Left cardiac atrium (tissue), 4 donors: Measurements from ENCODE around the gene ENKD1. TPM values are rescaled to one million over a fixed set of nuclear protein-coding genes. Genes with fewer than 3 reads are reported as not detected.
A peak's percentile ranks its signal among the peaks of the same experiment; 100 is the strongest.

ENCODE experiments used
- ATAC-seq, 2 donors: fragments of 200-7000 bp; cut with Tn5 transposase; one replicate each; pipeline ENCODE4 v1.9.1; 2020; ENCODE audit warnings: mild to moderate bottlenecking in 2 of 2, moderate library complexity in 2 of 2
- DNase-seq: peaks from one replicate; pipeline ENCODE4 v3.0.0-alpha.2; 2020
- intact Hi-C, 2 donors: fragments of 100-400 bp; cut with DNase I; formaldehyde crosslinking; loops; one replicate each; pipeline versions ENCODE4 v1.14.1 to v1.15.1; 2022 to 2023
- total RNA-seq, 2 donors: library from RNA; stranded (reverse); fragmentation: NEBNext Ultra II Directional; extraction: Animal tissue kit (Norgen Biotek cat#: 25700); gene quantifications; one replicate each; pipeline ENCODE4 v1.2.1, GENCODE V29; 2021
- donor health status: DM: no; HTN: yes; CAD: no.
- donor health status: DM: no; HTN: yes; CAD: no; lungs with severe emphysema.
- donor health status: DM: yes; HTN: yes; CAD: no.
- donor health status: Dilated cardiomyopathy.

The ENKD1 gene
- total RNA-seq, 2 donors from 2014 or later: 7.6 to 9.6 TPM

DNA sequence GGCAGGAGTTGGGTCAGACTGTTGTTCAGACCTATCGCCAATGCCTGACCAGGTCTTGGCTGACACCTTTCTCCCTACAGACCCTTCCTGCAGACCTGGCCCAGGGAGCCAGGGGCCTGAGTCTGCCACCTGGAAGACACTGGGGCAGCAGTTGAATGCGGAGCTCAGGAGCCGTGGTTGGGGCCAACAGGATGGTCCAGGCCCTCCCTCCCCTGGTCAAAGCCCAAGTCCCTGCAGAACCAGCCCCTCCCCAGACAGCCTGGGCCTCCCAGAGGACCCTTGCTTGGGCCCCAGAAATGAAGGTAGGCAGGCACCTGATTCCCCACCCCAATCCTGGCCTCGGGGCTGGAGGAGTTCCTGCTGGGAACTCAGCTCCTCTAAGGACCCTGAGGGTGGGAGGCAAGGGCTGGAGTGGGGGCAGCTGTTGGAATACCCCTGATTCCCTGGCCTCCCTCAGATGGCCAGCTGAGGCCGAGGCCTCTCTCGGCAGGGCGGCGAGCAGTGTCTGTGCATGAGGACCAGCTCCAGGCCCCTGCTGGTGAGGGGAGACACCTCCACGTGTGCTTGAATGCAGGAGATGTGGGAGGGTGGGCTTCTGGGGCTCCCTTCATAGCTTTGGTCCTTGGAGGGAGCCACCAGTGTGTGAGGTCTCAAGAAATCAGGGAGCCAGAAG is 10.1 kb downstream of the ENKD1 start:
- intact Hi-C loops: loop anchor here in 1 of 2 donors (5.0 kb wide), 1 partner anchor 84 kb away; no protein-coding TSS in a partner anchor
- ATAC-seq: no peak

DNA sequence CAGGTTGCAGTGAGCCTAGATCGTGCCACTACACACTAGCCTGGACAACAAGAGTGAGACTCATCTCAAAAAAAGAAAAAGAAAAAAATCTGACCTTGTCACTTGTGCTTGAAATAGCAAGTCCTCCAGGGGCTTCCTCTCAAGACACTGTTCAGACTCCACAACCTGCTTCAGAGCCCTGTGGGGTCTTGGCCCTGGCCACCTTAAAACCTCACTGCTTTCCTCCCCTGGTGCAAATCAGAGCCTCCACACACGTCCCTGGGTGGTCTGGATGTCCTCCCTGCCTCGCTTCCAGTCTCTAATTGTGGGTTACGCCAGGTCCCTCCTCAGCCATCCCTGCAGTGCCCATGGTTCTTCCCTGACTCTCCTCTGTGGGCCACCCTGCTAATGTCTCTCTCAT is 11.2 kb downstream of the ENKD1 start:
- intact Hi-C loops: loop anchor here in 1 of 2 donors (5.0 kb wide), 1 partner anchor 83 kb away; no protein-coding TSS in a partner anchor
- DNase-seq (no peak), ATAC-seq (no peak)

More for the DNA sequence above, 10.1 kb downstream of the ENKD1 start:
- DNase-seq: no peak

DNA sequence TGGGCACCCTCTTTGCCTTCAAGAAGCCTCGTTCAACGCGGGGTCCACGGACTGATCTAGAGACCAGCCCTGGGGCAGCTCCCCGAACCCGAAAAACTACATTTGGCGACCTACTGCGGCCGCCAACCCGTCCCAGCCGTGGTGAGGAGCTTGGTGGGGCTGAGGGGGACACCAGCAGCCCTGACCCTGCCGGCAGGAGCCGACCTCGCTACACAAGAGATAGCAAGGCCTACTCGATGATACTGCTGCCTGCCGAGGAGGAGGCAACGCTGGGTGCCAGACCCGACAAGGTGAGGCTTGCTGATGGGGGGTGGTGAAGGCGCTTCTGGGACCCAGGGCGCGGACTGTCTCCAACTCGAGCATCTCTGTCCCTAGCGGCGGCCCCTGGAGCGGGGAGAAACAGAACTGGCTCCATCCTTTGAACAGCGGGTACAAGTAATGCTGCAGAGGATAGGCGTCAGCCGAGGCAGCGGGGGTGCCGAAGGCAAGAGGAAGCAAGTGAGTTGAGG is 12.1 kb downstream of the ENKD1 start:
- intact Hi-C loops: no loop called here
- DNase-seq (no peak), ATAC-seq (no peak)

DNA sequence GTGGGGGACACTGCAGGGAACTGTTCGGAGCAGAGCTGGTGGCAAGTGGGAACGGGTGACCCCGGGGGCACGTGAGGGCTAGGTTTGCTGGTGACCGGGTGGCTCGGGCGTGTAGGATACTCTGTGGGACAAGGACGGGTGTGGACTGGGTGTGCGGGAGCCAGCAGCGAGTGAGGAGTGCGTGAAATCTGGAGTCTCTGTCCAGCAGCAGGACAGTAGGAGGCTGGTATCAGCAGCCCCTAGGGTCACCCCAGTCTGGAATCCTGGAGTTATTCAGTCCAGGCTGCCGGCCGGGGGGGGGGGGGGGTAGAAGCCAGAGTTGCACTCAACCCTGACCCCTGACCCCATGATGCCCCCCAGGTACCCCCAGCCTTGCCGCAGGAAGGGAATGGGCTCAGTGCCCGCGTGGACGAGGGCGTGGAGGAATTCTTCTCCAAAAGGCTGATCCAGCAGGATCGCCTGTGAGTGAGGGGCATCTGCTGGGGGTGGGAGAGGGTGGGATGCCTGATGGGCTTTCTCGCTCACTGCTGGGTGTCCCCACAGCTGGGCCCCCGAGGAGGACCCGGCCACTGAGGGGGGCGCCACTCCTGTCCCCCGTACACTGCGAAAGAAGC is 12.7 kb downstream of the ENKD1 start:
- no peak for DNase-seq

DNA sequence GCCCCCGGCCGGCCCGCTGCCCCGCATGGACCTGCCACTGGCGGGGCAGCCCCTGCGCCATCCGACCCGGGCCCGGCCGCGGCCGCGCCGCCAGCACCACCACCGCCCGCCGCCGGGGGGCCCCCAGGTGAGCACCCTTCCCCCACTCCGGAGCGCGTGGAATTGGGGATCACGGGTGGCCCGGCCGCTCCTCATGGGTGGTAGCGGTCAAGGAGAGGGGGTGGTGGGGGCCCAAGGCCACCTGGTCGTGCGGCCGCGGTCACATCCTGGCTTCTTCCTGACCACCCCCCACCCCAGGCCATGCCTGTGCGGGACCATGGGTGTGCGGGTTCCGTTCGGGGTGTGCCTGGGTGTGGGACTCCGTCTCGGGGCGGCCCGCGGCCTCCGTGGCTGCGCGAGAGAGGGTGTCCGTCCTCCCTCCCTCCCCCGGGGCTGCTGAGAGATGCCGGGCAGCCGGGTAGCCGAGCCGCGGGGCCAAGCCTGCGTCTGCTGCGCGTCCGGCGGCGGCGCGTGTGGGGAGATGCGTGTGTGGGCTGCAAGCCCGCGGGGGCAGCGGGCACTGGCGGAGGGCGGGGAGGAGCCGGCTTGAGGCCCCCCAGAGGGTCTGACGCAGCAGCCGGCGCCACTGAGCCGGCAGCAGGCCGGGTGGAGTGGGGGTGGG is 13.3 kb downstream of the ENKD1 start:
- DNase-seq: no peak
- intact Hi-C loops: no loop called here
- peak in 1 of 2 donors; percentile 8 for ATAC-seq

More for the DNA sequence above, 12.7 kb downstream of the ENKD1 start:
- ATAC-seq: no peak
- intact Hi-C loops: no loop called here

DNA sequence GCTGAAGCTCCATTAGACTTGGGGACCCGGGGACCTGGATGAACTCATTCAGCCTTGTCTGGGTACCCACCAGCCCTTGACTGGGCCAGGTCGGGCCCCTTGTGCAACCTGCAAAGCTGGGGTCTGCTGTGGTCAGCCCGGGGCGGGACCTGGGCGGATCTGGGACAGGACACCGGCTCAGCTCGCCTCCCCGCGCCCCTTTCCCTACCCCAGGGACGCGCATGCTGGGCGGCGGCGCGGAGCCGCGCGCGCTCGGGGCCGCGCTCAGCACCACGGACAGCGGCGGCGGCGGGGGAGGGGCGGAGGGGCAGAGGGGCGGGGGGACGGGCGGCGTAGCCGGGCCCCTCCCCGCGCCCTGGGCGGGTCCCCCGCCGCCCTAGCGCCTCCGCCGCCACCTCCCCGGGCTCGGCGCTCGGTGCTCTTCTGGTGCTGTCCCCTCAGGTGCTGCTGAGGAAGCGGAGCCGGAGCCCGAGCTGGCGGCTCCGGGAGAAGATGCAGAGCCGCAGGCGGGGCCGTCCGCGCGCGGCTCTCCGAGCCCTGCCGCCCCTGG is 13.9 kb downstream of the ENKD1 start:
- no peak for DNase-seq
- intact Hi-C loops: no loop called here
- peak; percentile 12 to 38 for ATAC-seq

DNA sequence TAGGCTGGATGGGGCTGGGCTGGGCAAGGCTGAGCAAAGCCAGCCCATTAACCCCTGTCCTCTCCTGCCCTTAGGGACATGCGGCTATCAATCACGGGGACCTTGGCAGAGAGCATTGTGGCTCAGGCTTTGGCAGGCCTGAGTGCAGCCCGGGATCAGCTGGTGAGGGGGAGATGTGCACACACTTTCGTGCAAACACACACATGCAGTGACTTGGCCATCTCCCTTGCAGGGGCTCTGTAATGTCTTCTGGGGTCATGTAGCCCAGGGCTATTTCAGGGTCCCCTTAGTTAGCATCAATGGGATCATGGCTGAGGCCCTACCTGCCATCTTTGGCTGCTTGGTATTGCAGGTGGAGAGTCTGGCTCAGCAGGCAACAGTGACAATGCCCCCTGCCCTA is 14.7 kb downstream of the ENKD1 start:
- intact Hi-C loops: no loop called here
- DNase-seq: no peak
- no peak for ATAC-seq

DNA sequence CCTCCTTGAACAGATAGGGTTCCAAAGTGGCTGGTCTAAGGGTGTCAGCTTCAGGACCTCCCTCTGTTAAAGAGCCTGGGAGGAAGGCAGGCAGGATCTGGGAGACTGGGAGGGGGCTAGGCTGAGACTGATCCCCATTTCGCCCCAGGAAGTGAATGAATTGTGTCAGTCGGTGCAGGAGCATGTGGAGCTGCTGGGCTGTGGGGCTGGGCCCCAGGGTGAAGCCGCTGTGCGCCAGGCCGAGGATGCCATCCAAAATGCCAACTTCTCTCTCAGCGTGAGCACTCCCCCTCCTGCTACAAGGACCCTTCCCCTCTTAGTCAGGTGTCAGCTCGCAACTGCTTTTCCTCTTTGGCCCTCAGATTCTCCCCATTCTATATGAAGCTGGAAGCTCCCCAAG is 15.5 kb downstream of the ENKD1 start:
- DNase-seq (no peak), ATAC-seq (no peak)
- intact Hi-C loops: no loop called here

DNA sequence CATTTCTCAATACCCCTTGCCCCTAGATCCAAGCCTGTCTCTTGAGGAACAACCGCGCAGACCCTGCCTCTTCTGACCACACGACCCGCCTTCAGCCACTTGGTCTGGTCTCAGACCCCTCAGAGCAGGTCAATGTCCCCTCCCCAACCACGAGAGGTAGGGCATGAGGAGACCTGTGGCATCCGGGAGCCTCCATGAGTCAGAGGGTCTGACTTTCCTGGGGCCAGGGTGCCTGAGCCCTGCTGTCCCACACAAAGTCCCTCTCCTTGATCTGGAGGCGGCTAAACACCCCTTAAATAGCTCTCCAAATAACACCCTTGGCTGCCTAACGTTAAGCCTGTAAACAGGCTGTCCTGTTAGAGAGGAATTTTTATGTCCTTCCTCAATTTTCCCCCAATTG is 16.5 kb downstream of the ENKD1 start:
- ATAC-seq (no peak), DNase-seq (no peak)
- intact Hi-C loops: no loop called here

DNA sequence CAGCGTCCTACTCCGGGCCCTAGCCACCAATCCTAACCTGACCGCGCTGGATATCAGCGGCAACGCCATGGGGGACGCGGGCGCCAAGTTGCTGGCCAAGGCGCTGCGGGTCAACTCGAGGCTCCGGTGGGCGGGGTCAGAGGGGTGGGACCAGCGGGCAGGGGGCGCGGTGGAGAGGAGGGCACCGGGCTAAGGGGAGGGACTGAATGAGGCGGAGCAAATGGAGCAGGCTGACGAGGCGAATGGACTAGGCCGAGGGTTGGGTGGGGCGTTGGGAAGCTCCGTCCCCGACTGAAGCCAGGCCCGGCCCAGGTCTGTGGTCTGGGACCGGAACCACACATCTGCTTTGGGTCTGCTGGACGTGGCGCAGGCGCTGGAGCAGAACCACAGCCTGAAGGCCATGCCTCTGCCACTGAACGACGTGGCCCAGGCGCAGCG is 17.0 kb downstream of the ENKD1 start:
- intact Hi-C loops: no loop called here
- peak in 1 of 2 donors; percentile 63 for ATAC-seq

DNA sequence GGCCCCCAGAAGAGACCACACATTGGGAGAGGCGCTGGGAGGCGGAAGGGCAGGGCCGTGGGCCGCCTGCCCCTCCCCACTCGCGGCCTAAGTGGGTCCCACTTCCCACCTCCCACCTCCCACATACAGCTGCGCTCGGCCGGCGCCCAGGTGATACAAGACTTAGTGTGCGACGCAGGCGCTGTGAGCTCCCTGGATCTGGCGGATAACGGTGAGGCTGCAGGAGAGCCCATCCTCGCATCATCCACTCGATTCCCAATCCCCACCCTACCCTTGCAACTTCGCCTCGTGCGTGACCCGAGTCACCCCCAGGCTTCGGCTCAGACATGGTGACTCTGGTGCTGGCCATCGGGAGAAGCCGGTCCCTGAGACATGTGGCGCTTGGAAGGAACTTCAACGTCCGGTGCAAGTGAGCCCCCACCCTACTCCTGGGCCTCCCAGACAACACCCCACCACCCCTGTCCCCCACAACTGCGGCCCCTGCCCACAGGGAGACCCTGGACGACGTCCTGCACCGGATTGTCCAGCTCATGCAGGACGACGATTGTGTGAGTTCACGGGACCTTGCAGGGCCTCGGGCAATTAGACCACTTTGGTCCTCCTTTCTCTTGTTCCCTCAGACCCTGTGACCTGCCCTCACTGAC is 17.7 kb downstream of the ENKD1 start:
- intact Hi-C loops: no loop called here
- no peak for DNase-seq
- no peak for ATAC-seq

More for the DNA sequence above, 17.0 kb downstream of the ENKD1 start:
- DNase-seq: no peak

DNA sequence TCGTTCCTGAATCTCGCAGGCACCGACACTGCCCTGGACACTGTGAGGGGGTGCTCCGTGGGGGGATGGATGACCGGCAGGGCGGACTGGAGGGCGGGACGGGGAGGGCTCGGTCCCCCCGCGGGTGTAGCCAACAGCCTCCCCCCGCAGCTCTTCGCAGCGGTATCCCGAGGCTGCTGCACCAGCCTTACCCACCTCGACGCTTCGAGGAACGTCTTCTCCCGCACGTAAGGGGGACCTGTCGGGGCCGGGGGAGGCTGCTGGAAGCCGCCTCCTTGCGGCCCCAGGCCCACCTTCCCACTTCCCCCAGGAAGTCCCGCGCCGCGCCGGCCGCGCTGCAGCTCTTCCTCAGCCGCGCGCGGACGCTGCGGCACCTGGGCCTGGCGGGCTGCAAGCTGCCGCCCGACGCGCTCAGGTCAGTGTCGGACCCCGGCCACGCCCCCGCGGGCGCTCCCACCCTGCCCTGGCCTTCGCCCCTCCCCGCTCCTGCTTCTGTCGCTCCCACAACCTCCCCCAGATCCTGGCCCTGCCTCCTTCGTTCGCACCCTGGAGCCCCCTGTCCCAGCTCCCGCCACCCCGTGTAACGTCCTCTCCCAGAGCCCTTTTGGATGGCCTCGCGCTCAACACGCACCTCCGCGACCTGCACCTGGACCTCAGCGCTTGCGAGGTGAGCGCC is 18.3 kb downstream of the ENKD1 start:
- DNase-seq (no peak), ATAC-seq (no peak)
- intact Hi-C loops: no loop called here

DNA sequence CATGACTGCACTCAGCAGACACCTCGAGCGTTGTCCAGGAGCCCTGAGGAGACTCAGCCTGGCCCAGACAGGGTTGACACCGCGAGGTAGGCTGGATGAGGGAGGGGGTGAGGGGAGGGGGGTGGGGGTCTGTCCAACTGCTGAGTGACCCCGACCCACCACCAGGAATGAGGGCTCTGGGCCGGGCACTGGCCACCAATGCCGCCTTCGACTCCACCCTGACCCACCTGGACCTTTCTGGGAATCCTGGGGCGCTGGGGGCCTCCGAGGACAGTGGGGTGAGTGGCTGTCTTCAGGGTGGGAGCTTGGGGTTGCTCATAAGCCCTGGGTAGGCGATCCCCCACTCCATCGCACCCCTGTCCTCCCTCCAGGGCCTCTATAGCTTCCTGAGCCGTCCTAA is 18.9 kb downstream of the ENKD1 start:
- intact Hi-C loops: no loop called here

DNA sequence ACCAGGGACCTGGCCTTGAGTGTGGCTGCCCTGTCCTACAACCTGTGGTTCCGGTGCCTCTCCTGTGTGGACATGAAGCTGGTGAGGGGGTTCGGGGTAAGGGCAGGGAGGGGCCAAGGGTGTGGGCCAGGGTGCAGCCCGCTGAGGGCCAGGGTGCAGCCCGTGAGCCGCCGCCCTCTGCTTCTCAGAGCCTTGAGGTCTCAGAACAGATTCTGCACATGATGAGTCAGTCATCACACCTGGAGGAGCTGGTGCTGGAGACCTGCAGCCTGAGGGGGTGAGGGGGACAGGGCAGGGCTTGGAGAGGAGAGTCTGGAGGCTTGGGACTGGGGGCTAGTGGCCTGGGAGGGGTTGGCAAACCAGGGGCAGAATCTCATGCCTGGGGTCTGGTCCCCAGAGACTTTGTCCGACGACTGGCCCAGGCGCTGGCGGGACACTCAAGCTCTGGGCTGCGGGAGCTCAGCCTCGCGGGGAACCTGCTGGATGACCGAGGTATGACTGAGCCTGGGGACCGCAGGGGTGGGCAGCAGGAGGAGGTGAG is 19.4 kb downstream of the ENKD1 start:
- no peak for ATAC-seq
- intact Hi-C loops: no loop called here
- DNase-seq: no peak

More for the DNA sequence above, 18.9 kb downstream of the ENKD1 start:
- no peak for DNase-seq
- ATAC-seq: no peak

DNA sequence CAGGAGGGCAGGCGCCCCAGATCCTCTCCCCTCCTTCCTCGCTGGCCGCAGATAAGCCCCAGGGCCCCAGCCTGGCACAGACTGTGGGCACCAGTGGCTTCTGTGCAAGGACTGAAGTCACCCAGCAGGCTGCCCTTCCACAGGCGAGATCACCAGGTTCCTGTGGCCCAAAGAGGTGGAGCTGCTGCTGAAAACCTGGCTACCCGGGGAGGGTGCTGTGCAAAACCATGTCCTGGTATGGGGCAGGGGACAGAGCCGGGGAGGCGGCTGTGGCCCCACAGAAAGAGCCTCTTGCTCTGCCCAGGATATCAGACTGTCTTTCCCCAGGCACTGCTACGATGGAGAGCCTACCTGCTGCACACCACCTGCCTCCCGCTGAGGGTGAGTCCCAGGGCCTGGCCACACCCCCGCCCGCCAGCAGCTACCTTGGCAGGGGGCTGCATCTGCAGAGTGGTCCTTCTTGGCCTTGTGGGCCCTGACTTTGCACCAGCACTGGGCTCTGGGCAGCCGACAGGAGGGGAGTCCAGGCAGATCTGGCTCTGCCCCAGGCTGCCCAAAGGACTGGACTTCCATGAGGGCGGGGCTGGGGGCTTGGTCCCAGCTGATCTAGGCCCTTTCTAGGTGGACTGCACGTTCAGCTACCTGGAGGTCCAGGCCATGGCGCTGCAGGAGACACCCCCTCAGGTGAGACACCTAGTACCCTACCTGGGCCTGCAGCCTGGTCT is 21.0 kb downstream of the ENKD1 start:
- DNase-seq (no peak), ATAC-seq (no peak)
- intact Hi-C loops: no loop called here

DNA sequence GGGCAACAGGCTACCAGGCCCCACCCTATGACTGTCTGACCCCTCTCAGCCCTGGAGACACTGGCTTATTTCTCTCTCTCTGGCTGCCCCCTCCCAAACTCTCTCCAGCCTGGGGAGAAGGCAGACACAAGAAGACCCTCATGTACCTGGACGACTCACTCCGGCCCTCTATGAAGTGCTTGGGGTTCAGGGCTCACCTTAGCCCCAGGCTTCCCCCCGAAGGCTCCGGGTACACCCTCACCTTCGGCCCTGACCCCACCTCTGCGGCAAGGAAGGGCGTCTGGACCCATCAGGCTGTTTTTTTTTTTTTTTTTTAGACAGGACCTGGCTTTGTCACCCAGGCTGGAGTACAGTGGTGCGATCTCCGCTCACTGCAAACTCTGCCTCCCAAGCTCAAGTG is 22.5 kb downstream of the ENKD1 start:
- DNase-seq (no peak), ATAC-seq (no peak)
- intact Hi-C loops: loop anchor here in 1 of 2 donors (5.0 kb wide), 2 partner anchors 82 to 122 kb away; partner anchors contain the start of gene CTCF

DNA sequence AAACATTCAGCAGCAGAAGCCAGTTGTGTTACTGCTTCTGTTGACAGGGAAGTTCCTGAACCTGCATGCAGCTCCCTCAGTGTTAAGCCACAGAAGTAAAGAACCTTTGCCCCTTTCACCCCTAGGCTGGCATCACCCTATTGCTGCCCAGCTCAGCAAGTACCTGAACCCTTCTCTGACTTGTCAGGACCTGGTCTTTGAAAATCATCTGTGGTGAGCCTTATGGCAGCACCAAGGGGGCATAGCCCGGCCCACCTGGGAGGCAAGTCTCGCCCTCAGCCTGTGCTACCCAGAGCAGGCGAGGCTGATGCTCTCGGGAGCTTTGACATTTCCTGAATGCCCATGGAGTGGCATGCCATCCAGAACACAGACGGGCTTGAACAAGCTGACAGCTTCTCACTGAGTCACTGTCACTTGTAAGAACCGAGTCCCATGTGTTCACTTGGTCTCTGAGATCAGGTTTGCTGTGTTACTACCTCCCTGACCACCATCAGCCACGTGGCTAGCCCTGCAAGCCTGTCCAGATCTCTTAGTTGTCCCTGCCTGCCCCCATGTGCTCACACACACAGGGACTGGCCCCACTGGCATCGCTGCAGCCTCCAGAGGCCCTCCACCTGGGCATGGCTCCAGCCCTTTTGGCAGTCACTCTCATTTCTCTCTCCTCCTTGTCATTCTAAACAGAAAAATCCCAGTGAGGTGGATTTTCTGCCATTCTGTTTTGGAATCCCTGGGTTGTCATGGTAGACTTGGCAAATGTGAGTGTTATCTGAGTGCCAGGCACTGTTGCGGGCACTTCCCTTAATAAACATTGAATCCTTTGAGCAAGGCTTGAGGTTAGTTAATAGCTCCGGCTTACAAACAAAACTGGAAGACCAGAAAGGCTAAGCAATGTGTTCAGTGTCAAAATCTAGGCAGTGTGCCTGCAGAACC is 24.5 kb downstream of the ENKD1 start:
- ATAC-seq (peak; percentile 67 to 89), DNase-seq (peak; percentile 73)
- intact Hi-C loops: loop anchor here in 1 of 2 donors (5.0 kb wide), 2 partner anchors 80 to 120 kb away; partner anchors contain the start of gene CTCF
